ENCODE data around the gene AMH. TPM values are rescaled to one million over a fixed set of nuclear protein-coding genes. Genes with fewer than 3 reads are reported as not detected.
"Not testable (repeated sequence)": the region's sequence is repeated elsewhere in the genome, so short reads cannot be mapped to it uniquely, and the experiment has no call there.

Gene AMH
- total and polyA plus RNA-seq, 2 of the 13 experiments (the other 11 are each of a cell fraction or from before 2014, with no cell fraction given): 0.03 to 0.18 TPM

DNA sequence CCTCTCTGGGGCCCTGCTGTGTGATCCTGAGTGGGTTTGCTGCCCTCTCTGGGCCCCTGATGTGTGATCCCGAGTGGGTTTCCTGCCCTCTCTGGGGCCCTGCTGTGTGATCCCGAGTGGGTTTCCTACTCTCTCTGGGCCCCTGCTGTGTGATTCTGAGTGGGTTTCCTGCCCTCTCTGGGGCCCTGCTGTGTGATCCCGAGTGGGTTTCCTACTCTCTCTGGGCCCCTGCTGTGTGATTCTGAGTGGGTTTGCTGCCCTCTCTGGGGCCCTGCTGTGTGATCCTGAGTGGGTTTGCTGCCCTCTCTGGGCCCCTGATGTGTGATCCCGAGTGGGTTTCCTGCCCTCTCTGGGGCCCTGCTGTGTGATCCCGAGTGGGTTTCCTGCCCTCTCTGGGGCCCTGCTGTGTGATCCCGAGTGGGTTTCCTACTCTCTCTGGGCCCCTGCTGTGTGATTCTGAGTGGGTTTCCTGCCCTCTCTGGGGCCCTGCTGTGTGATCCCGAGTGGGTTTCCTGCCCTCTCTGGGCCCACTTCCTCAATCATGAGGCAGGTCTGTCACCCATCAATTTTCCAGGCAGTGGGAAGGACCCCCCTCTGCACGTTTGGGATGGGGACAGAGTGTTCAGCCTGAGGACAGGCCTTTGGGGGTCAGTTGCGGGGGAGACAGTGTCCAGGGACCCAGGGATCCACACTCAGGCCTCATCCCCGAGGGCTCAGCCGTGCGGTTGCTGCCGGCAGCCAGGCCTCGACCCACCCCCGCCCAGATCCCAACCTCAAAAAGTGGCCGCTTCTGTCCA lies 32.3 kb downstream of the AMH start:
- CTCF ChIA-PET (ENCODE audit: low intra/inter-chr PET ratio, low total read pairs); in situ Hi-C loops (cut with HindIII; ENCODE audit: extremely low pct_ligation_motif_present, low pct_unique_long_range_greater_than_20kb): not testable (repeated sequence)

DNA sequence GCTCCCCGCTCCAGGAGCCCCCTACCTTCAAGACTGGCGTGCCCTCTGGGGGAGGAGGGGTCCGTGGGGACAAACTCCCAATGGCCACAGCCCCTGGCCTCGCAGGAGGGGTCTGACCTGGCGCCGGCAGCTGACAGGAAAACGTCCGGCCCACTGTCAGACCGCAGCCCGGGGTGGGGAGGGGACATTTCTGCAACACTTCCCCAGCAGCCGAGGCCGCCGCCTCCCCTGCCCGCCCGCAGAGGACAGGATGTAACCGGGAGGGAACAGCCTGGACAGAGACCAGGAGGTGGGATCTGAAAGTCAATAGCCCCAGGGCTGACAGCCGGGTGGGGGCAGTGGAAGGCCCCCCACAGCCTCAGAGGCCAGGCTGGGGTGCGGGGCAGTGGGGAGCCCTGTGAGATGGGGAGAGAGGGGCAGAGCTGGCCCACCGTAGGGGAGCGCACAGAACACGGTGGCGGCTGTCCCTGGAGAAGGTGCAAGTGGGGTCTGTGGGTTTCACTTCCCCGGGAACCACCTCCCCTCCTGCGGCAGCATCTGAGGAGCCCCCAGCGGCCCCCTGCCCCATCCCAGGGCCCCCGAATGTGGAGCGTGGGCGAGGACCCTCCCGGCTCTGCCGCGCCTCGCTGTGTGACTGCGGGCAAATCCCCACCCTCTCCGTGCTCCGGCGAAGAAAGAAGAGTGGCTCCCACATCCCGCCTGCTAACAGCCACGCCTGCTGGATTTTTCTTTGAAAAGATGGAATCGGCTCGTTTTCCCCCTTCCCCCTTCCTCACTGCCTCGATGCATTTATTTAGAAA lies 33.1 kb downstream of the AMH start, which contains the start of gene PEAK3:
Gene PEAK3 (minus strand): TSS at position 114 of the 800 bp plus-strand sequence. CDS start 1,244 bp downstream, outside the sequence.
- ChIA-PET CTCF (ENCODE audit: low intra/inter-chr PET ratio, low total read pairs) (no interaction called here), POLR2A (no interaction called here)
- ATAC-seq (peak; percentile 70), FAIRE-seq (no peak), DNase-seq (ENCODE audit: low spot score) (no peak)
- Histone ChIP-seq H3K9me3 (ENCODE audit: low read length) (no peaks in the 10 kb centered on the region), H4K20me1 (ENCODE audit: insufficient read depth, low read length) (peaks cover 2% of the 10 kb centered on the region; the same call in 1 of the 2 replicates), H3K4me1 (ENCODE audit: insufficient read depth, low read length) (peaks cover 21% of the 10 kb centered on the region), H3K27me3 (ENCODE audit: control insufficient read depth in 1 of 2, insufficient read depth in 2 of 2, low read length in 2 of 2) (peaks cover 2 to 33% of the 10 kb centered on the region in 2 experiments; a peak in 4 of 5 replicates), H2AFZ (ENCODE audit: low read length) (no peak within 1 kb of the TSS), H3K79me2 (ENCODE audit: insufficient read depth, low read length) (no peaks in the 10 kb centered on the region), H3K9ac (ENCODE audit: insufficient read depth, low read depth, low read length) (no peak within 1 kb of the TSS), H3K36me3 (replicated peaks in 1 of 2; ENCODE audit: control insufficient read depth in 1 of 2, insufficient read depth in 2 of 2, low read length in 2 of 2) (no peaks in the 10 kb centered on the region), H3K4me2 (ENCODE audit: low read depth, low read length) (peak within 1 kb of the TSS; percentile 62; the same call in 1 of the 2 replicates), H3K27ac (ENCODE audit: extremely low read length, insufficient read depth, low read length) (no peak within 1 kb of the TSS), H3K4me3 (replicated peaks in 1 of 3; ENCODE audit: insufficient read depth in 1 of 3, low read depth in 2 of 3, low read length in 3 of 3) (peak within 1 kb of the TSS in 2 of 3 experiments; percentile 23 to 57; a peak in 3 of 6 replicates)
- in situ Hi-C loops (cut with HindIII; ENCODE audit: extremely low pct_ligation_motif_present, low pct_unique_long_range_greater_than_20kb): no loop called here
- no TSS peak for BruUV-seq (replicated peaks)
- intact Hi-C loops (cut with micrococcal nuclease; ENCODE audit: unreplicated experiment): no loop called here
- 30% methylated on average over 20 of the region's 41 CpGs for WGBS (ENCODE audit: low lambda C conversion rate)
- TF ChIP-seq, protein P1, sequence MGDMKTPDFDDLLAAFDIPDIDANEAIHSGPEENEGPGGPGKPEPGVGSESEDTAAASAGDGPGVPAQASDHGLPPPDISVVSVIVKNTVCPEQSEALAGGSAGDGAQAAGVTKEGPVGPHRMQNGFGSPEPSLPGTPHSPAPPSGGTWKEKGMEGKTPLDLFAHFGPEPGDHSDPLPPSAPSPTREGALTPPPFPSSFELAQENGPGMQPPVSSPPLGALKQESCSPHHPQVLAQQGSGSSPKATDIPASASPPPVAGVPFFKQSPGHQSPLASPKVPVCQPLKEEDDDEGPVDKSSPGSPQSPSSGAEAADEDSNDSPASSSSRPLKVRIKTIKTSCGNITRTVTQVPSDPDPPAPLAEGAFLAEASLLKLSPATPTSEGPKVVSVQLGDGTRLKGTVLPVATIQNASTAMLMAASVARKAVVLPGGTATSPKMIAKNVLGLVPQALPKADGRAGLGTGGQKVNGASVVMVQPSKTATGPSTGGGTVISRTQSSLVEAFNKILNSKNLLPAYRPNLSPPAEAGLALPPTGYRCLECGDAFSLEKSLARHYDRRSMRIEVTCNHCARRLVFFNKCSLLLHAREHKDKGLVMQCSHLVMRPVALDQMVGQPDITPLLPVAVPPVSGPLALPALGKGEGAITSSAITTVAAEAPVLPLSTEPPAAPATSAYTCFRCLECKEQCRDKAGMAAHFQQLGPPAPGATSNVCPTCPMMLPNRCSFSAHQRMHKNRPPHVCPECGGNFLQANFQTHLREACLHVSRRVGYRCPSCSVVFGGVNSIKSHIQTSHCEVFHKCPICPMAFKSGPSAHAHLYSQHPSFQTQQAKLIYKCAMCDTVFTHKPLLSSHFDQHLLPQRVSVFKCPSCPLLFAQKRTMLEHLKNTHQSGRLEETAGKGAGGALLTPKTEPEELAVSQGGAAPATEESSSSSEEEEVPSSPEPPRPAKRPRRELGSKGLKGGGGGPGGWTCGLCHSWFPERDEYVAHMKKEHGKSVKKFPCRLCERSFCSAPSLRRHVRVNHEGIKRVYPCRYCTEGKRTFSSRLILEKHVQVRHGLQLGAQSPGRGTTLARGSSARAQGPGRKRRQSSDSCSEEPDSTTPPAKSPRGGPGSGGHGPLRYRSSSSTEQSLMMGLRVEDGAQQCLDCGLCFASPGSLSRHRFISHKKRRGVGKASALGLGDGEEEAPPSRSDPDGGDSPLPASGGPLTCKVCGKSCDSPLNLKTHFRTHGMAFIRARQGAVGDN (CRISPR knock-in tag; IDR thresholded peaks at IDR 0.05): peak; percentile 66
- no peak for TF ChIP-seq ZNF746 (CRISPR knock-in tag; IDR thresholded peaks at IDR 0.05)
- TF ChIP-seq, protein P2, sequence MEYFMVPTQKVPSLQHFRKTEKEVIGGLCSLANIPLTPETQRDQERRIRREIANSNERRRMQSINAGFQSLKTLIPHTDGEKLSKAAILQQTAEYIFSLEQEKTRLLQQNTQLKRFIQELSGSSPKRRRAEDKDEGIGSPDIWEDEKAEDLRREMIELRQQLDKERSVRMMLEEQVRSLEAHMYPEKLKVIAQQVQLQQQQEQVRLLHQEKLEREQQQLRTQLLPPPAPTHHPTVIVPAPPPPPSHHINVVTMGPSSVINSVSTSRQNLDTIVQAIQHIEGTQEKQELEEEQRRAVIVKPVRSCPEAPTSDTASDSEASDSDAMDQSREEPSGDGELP (IDR thresholded peaks at IDR 0.05; ENCODE audit: borderline replicate concordance, low read depth): peak; percentile 53; the same call in 1 of the 2 replicates
- TF ChIP-seq, protein P3, sequence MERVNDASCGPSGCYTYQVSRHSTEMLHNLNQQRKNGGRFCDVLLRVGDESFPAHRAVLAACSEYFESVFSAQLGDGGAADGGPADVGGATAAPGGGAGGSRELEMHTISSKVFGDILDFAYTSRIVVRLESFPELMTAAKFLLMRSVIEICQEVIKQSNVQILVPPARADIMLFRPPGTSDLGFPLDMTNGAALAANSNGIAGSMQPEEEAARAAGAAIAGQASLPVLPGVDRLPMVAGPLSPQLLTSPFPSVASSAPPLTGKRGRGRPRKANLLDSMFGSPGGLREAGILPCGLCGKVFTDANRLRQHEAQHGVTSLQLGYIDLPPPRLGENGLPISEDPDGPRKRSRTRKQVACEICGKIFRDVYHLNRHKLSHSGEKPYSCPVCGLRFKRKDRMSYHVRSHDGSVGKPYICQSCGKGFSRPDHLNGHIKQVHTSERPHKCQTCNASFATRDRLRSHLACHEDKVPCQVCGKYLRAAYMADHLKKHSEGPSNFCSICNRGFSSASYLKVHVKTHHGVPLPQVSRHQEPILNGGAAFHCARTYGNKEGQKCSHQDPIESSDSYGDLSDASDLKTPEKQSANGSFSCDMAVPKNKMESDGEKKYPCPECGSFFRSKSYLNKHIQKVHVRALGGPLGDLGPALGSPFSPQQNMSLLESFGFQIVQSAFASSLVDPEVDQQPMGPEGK (CRISPR knock-in tag; IDR thresholded peaks at IDR 0.05): peak; percentile 84

More for the DNA sequence above, 32.3 kb downstream of the AMH start:
- H3K9ac ChIP-seq (ENCODE audit: insufficient read depth, low read depth, low read length); POLR2A ChIA-PET; H2AFZ ChIP-seq (ENCODE audit: low read length); H4K20me1 ChIP-seq (ENCODE audit: insufficient read depth, low read length); intact Hi-C loops (cut with micrococcal nuclease; ENCODE audit: unreplicated experiment); H3K79me2 ChIP-seq (ENCODE audit: insufficient read depth, low read length); BruUV-seq (replicated peaks); H3K9me3 ChIP-seq (ENCODE audit: low read length); DNase-seq (ENCODE audit: low spot score); FAIRE-seq; H3K36me3 ChIP-seq (replicated peaks in 1 of 2; ENCODE audit: control insufficient read depth in 1 of 2, insufficient read depth in 2 of 2, low read length in 2 of 2); H3K27ac ChIP-seq (ENCODE audit: extremely low read length, insufficient read depth, low read length): not testable (repeated sequence)
- peak overlapping the region in 2 of 3 experiments; percentile 23 to 57; a peak in 3 of 6 replicates for H3K4me3 ChIP-seq (replicated peaks in 1 of 3; ENCODE audit: insufficient read depth in 1 of 3, low read depth in 2 of 3, low read length in 3 of 3)
- 7% methylated on average over 2 of the region's 16 CpGs for WGBS (ENCODE audit: low lambda C conversion rate)
- H3K4me1 ChIP-seq (ENCODE audit: insufficient read depth, low read length): peaks cover 20% of the 10 kb centered on the region
- TF ChIP-seq ZNF768 (CRISPR knock-in tag; IDR thresholded peaks at IDR 0.05): peak; percentile 95
- peak; percentile 30; the same call in 1 of the 2 replicates for TF ChIP-seq ZMYM3 (CRISPR knock-in tag; IDR thresholded peaks at IDR 0.05)
- peak; percentile 21 for ATAC-seq
- peaks cover 2 to 25% of the 10 kb centered on the region in 2 experiments; a peak in 4 of 5 replicates for H3K27me3 ChIP-seq (ENCODE audit: control insufficient read depth in 1 of 2, insufficient read depth in 2 of 2, low read length in 2 of 2)
- peak overlapping the region; percentile 62; the same call in 1 of the 2 replicates for H3K4me2 ChIP-seq (ENCODE audit: low read depth, low read length)

Data from HepG2 (cell line).